ENCODE data around the gene INSIG1.

The INSIG1 gene

DNA sequence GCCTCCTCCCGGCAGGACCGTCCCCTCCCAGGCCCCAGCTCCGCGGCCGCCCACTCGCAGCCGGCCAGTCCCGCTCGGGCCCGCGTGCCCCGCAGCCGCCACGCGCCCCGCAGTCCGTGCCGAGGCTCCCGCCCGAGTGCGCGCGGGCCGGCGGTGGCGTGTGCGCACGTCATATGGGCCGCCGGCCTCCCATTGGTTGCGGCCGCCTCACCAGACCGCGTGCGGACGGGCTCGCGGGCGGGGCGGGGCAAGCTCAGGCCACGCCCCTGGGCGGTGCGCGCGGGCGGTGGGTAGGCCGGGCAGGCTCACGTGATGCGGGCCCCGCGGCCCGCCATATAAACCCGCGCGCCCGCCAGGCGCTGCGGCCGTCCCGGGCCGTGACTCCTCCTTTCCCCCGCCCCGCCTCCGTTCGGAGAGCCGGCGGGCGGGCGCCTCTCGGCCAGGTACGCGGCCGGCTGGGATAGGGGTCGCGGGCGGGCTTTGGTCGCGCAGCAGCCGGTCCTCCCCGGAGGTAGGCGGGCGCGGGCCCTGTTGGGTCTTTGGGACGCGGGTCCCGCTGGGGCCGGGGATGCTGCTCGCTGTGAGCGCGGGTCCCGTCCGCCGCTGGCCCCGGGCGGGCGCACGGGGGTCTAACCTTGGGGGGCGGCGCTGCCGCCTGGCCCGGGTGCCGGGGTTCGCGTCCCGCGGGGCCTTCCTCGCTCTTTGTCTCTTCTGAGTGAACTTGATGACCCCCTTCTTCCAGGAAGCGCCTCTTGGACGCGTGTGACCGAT, at the start of gene INSIG1:
INSIG1 (plus strand) TSS at position 362 of the 771 bp plus-strand sequence; CDS start at position 770, 408 bp downstream.
- DNase-seq: peak; percentile 96

DNA sequence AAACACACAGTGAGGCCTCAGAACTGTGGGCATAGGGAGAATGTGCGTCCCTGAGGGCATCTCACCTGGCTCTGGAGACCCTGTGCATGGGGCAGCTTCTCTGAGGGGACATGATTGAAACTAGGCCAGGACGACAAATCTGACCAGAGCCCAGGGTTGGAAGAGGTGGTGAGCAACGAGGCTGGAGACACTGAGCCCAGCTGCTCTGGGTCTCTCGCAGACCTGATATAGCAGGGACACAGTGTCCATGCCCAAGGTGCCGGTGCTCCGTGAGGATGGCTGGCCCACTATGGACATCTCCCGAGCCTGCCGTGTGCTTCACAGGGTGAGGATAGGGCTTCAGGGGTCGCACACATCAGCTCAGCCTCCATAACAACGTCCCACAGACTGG, 49.3 kb upstream of the INSIG1 start:
- DNase-seq: no peak

DNA sequence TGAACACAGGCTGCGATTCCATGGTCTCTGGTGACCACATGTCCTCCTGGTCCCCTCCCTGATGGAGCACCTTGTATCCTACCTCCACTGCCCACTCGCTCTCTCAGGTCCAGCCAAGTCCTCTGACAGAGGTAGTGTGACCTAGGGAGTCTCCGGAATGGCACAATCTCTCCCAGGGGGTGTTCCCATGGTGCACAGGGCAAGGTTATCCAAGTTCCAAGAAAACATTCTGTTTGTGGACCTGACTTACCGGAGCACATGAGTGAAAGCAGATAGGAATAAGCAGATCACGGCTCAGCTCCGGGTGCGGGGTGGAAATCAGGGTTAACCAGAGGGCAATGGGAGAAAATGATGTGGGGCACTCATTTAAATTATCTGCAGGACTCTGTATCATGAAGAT, 45.8 kb upstream of the INSIG1 start:
- no peak for DNase-seq

DNA sequence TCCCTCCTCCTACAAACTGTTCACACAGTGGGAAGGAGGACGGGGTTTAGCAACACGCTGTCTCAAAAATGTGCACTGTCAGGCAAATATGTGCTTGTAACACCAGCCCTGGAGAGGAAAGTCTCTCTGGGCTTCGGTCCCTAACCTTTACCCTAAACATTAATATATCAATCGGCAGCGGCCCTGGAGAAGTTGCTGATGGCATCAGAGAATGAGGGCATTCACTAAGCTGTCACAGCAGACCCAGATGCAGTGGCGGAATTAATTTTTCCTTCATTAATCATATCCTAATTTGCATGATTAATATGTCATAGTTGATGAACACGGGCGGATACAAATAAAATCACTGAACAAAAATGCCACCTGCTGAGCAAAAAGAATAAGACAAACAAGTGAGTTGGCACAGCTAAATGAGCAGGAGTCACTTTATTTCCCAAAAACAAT, 45.2 kb upstream of the INSIG1 start:
- no peak for DNase-seq

DNA sequence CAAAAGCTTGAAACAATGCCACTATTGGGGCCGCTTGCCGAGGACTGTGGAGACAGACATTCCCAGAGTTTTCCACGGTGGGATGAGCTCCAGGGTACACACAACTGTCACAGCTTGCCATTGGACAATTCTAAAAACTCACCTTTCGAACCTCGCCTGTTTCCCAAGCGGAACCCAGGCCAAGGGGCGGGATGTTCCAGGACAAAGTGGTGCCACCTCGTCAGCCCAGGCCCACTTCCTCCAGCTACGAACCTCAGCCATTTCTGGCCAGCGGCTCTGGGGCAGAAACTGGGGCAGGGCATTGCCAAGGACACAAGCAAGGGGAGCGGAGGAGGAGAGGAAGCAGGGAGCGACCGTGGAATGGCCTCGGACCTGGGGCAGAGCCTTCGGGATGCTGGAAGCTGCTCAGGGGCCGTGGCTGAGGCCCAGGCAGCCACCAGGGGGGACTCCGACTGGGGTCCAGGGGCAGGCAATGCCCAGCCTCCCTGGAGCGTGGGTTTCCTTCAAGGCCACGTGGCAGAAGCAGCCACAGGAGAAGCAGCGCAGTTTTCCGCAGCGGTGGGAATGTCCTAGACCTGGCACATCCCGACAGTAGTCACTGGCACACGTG, 44.7 kb upstream of the INSIG1 start:
- DNase-seq: no peak

DNA sequence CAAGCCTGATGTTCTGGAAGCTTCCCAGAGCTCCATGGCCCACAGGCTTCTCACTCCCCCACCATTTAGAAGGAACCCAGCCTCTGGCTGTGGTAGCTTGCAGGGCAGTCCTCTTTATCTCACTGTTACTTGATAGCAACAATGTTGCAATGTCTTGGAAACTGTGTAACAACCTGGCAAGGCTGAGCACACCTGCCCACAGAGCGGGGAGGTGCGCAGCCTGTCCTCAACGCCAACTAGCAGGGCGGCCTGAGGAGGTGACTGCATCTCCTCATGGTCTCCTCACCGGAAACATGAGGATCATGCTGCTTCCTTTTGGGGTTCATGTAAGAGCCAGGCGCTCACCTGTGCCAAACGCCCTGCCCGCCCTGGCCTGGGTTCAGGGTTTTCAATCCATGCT, 43.7 kb upstream of the INSIG1 start:
- no peak for DNase-seq

DNA sequence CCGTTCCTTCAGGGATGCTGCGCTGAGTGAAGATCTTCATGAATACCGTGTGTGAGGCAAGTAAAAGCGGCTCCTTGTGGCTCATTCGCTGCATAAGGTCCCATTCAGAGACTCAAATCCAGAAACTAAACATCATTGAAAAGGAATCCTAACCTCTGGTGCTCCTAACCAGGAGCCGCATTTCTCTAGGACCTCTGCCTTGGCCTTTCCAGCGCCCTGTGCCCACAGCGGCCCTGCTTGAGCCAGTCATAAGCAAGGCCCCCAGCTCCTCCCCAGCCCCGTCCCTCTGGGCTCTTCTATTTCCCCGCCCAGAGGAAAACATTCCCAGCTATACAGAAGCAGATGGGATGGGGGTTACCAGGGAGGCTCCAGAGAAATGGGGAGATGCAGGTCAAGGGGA, 42.6 kb upstream of the INSIG1 start:
- no peak for DNase-seq

DNA sequence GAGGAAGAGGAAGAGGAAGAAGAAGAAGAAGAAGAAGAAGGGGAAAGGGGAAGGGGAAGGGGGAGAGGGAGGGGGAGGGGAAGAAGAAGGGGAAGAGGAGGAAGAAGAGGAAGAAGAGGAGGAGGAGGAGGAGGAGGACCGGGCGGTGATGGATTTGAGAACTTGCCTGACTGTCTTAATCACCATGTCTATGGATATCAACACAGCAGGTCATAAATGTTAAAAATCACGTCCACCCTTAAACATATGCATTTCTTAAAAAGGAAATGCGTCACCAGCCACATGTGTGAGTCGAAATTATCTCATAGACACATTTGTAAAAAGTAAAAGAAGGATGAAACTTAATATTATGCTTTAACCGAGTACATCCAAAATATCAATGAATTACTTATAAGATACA, 42.1 kb upstream of the INSIG1 start:
- DNase-seq: no peak

DNA sequence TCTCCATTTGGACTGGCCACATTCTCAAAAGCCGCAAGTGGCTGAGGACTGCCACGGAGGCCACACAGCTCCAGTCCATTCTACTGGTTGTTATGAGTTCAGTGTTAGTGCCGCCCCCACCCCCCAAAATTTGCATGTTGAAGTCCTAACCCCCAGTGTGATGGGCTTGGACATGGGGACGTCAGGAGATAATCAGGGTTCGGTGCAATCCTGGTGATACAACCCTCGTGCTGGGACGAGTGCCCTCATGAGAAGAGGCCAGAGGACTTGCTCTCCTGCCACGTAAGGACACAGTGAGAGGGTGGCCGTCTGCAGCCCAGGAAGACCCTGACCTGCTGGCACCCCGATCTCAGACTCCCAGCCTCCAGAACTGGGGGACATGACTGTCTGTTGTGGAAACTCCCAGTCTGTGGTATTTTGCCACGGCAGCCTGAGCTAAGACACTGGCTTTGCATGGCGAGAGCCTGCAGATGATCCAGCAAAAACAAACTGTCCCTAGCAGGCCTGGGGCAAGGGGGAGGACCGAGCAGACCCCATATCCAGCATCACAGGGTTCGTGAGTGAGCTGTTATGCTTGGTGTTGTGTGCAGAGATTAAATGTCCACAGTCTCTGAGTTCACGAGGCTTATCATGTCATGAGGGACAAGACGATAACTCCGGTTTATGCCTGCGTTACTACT, 41.5 kb upstream of the INSIG1 start:
- DNase-seq: no peak

DNA sequence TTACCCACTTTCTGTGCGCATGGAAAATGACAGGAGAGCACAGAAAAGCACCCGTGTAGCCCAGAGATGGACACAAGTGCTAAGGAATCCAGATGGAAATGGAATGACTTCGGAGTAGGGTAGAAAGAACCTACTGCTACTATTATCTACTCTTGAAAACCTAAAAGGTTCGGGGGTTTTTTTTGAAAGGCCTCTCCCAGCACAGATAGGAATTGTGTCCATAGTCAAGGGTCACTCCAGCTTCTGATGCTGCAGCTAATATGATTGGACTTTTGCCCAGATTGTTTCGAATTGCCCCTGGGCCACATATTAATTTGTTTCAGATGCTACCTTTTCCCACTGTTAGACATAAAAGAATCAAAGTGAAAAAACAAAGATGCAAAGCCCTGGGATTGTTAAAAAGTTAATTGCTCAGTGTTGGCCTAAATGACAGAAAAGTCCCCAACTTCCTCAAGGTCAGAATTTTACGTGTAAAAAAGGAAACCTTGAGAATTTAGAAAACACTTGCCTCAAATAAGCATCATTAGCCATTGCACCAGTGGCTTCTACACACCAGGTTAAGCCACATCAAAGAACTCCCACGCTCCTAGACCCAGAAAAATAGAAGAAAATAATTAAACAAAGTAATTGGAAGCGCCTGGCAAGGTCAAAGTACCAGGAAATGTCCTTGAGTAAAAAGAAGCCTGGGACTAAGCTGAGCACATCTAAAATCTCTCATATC, 40.8 kb upstream of the INSIG1 start:
- no peak for DNase-seq

DNA sequence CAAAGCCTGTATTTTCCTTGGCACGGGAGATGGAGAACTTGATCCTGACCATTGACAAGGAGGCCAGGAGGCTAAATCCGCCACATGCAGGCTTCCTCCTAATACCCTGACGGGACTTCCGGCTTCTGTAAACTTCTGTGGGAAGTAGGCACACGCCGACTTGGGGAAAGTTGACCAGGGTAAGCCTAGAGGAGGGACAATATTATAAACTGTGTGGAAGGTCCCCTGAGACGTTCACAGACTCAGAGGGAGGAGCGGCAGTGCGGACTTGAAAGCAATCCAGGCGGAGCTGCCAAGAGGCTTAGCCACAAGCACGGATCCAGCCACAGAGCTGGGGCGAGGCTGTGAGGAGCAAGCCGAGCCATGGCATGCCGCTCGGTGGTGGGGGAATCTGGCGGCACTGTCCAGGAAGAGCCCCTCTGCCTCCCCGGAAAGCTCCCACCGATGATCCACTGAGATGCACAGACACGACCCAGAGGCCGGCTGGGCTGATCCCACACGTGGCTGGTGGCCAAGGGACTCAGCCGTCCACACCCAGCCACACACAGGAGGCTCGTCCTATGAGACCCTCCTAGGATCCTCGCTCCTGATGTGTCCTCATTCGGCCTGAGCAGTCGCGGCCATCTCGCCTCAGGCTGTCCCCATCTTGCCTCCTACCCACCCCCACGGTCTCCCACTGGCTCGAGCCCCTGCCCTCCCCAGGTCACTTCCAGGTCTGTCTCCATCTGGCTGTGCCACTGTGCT, 40.0 kb upstream of the INSIG1 start:
- peak; percentile 81 for DNase-seq

DNA sequence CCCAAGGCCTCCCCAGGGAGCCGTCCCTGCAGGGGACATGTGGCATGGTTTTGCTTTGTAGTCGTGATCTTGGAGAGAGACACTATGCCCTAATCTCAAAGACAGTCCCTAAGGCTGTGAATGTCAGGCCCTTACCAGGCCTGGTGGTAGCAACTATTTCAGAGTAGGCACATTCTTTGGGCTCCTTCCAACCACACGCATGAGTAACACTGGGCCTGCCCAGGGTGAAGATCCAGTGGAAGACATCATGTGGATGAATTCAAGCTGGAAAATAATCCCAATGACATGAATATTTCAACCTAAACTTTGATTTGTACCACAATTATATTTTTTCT, 39.5 kb upstream of the INSIG1 start:
- DNase-seq: peak; percentile 61

DNA sequence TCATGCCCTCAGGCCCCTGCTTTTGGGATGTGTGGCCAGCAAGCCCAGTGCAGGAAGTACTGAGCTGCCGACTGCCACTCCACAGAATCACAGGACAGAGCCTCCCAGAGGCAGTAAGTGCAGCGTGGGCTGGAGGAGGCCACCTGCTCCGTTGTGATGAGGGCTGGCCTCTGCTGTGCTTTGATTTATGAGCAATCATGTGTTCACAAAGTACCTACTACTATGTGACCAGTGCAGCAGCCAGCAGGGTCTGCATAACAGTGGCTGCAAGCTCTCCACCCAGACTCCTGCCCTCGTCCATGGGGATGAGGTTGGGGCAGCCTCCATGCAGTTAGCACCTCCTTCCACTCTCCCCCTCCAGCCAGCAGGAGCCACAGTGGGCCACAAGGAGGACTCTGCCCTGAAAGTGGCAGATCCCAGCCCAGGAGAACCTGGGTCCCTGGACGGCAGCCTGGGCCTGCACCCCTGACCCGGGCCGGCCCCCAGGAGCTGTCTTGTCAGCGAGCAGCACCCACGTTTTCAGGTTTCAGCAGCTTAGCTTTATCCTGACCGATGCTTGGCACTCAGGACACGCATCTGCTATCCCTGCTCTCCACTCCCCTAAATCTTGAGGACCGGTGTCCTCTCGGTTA, 37.7 kb upstream of the INSIG1 start:
- no peak for DNase-seq

DNA sequence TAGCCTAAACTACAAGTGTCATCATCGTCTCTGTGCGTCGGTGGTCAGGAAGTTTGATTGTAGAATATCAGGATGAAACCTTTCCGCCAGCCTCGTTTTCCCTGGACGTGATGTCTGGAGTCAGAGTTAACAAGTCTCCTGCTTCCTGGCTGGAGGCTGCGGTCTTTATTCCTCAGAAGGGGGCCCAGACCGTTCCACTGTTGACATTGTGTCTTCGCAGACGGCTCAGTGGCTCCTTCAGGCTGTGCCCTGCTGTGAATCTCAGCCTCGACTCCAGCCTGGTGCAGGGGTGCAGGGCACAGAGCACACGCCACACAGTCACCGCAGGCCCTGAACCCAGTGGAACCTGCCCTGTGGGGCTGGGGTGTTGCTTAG, 37.2 kb upstream of the INSIG1 start:
- DNase-seq: no peak

DNA sequence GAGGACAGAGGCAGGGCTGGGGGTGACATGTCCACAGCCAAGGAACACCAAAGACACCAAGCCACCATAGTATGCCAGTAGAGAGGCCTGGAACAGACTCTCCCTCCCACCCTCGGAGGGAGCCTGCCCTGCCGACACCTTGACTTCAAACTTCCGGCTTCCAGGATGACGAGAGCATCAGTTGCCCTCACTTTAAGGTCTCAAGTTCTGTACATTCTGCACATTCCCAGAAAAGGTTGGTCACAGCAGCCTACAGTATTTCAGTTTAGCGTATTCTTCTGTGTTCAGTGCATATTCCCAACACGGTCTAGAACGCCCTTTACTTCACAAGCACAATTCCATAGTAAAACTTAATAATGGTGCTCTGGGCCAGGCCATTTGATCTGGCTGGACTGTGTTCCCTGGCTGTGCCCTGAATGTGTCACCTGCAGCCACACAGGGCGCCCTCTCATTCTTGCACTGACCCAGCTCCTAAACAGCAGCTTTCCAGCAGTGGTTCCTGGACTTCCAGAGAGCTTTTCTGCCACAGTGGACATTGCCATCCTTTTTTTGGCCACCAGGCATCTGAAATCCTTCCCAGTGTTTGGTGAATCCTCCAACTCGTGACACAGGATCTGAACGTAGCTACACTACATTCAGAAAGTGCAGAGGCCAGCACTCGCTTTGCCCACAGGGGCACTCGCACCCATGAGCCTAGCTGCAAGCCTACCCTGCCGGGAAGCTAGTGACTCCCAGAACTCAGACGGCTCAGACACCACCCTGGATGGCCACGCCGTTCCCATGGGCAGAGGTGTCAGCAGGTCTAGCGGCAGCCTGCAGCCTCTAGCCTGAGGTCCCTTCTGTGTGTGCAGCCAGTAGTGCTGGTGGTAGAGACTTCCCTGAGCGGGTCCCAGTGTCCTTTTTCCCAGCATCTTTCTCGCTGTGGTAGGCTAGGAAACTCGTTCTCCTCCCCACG, 36.4 kb upstream of the INSIG1 start:
- no peak for DNase-seq

DNA sequence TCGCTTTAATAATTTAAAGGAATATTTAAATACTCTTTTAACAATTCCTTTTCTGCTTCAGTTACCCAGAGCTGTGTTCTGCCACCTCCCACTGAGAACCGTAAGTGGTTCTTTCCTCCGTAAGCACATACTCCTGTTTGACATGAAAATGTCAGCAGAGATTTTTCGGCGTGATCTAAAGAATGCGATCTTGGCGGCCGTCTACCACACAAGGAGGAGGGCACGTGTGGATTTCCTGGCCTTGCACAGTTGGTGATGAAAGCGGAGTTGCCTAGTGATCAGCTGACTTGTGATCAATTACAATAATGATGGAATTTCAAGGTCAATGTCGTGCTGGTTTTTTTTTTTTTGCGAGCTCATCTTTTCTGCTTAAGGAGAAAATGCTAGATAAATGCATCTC, 35.6 kb upstream of the INSIG1 start:
- no peak for DNase-seq

DNA sequence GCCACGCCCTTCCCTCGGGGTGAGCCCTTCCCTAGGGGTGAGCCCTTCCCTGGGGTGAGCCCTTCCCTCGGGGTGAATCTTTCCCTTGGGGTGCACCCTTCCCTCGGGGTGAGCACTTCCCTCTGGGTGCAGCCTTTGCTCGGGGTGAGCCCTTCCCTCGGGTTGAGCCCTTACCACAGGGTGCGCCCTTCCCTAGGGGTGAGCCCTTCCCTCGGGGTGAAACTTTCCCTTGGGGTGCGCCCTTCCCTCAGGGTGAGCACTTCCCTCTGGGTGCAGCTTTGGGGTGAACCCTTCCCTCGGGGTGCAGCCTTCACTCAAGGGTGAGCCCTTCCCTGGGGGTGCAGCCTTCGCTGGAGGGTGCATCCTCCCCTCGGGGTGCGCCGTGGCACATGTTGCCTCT, 34.6 kb upstream of the INSIG1 start:
- no peak for DNase-seq

DNA sequence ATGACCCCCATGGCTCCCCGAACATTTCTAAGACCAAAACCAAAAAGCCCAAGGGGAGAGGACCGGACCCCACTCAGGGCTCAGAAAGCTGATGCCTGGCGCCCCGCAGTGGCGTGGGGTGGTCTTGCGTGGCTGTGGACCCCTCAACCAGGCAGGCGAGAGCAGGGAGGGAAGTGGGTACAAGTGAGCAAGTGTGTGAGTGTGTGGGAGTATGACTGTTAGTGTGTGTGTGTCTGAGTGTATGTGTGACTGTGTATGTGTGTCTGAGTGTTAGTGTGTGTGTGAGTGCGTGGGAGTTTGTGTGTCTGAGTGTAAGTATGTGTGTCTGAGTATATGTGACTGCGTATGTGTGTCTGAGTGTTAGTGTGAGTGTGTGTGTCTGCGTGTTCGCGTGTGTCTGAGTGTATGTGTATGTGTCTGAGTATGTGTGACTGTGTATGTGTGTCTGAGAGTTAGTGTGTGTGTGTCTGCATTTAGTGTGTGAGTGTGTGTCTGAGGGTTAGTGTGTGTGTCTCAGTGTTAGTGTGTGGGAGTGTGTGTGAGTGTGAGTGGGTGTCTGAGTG, 34.0 kb upstream of the INSIG1 start:
- no peak for DNase-seq

DNA sequence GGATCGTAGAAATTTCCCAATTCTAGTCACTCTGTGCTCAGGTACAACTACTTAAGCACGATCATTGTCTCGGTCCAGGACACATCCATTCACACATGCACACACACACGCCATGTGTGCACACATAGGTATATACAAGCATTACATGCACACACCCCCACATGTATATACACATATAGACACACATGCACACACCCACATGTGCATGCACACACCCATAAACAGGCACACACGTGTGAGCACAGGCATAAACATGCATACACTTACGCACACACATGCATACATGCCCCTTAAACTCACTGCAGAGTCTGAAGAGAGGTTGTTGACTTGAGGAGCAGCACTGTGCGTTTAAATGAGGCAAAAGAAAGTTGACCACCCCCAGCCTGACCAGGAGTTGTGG, 32.5 kb upstream of the INSIG1 start:
- no peak for DNase-seq

DNA sequence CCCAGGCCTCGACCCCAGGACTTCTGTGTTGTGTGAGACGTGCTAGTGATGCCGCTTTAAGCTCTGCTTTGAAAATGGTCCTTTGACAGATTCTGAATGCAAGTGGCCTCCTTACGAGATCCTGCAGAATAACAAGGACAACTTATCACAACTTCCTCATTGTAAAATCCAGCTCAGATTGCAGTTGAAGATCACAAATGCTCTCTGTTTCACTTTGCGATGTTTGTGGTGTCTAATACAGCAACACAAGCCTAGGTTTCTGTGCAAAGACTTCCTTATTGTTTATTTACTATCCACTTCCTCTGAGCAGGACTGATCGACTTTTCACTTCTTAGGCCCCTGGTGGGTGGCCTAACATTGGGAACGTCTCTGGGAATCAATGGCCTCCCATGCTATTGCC, 31.7 kb upstream of the INSIG1 start:
- DNase-seq: no peak

DNA sequence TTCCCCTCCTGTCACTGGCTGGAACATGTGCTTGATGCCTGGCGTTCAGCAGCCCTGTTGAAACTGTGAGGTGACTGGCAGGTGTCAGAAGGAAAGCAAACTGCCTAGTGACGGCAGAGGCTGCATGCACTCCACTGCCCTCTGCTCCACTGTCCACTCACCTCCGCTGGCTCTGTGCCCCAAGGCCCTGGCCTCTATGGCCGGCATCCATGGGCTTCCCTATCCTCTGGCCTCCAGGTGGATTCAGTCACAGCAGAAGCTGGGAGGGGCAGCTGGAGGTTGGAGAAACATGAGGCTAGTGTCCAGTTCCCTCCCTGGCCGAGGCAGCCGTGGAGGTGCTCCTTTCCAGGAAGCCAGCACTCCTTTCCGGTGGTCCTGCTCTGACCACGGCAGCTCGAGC, 31.2 kb upstream of the INSIG1 start:
- no peak for DNase-seq
